NCI-H510A treated with DMSO at 0.1 percent for 48 hours (cell line): Measurements from ENCODE around the gene WLS.
"Not testable (repeated sequence)": the region's sequence is repeated elsewhere in the genome, so short reads cannot be mapped to it uniquely, and the experiment has no call there.

ENCODE experiments used
- DNase-seq: peaks from one replicate; lab custom pipeline; 2025; lab: John Stamatoyannopoulos, UW

Gene WLS

DNA sequence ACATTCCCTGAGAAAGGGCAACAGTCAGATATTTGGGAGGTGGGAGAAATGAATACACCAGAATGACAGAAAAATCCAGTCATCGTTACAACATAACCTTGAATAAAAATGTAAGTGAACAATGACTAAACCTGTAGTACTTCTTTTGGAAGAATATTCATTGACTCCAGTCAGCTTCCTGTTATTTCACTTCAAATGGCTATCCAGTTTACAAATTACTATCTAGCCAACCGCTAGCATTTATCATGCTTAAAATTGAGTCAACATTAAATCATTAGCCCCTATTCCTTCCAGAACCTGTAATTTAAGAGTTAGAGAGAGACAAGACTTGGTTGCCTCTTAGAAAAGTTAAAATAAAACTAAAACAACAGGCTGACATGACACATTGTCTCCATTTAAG, 33.6 kb downstream of the WLS start:
- DNase-seq, result peak; percentile 63

DNA sequence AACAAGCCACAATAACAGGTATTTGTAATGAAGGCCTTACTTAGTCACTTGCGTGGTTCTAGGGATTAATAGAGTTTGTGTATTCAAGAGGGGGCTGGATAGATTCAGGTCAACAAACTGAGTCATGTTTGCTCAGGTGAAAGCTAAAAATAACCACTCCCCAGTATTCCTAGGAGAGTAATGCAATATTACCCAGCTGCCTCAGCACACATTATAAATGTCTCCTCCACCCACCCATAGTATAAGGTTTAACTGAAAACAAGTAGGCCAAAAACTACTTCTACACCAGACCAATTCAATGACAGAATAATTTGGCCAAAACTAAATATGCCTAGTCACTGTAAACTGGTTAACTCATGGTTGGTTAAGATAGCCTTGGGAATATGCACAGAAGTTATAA, 34.4 kb downstream of the WLS start:
- peak; percentile 98 for DNase-seq

DNA sequence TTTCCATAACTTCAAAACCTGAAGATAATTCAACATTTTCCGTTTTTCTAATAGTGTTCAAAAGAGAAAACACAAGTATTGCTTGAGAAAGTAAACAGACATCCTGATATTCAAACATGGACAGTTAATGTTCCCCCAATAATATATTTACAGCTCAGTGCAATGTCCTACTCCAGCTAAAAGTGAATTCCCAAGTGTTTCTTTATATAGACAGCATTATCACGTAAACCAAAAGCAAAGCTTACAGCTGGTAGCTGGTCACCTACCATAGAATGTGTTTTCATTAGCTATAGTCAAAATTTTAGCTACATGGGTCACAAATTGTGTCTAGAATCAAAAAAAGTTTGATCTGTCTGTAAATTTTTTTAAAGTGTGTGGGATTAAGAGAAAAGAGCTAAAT, 34.9 kb downstream of the WLS start:
- DNase-seq, result peak; percentile 97

DNA sequence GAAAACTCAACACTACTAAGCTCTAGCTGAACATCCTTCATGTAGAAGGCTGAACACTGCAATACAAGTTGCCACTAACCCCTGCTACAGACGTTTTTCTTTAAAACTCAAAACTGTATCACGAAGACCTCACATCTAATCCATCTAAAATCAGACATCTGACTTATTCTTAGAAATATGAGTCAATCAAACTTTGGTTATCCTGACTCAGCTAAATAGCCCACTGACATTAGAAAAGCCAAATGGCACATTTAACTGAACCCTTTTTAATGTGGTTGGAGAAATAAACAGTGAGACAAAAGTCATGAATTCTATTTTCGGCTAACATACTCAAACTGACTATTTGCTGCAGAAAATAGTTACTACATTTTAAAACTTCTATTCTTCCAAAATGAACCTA, 35.6 kb downstream of the WLS start:
- peak; percentile 59 for DNase-seq

DNA sequence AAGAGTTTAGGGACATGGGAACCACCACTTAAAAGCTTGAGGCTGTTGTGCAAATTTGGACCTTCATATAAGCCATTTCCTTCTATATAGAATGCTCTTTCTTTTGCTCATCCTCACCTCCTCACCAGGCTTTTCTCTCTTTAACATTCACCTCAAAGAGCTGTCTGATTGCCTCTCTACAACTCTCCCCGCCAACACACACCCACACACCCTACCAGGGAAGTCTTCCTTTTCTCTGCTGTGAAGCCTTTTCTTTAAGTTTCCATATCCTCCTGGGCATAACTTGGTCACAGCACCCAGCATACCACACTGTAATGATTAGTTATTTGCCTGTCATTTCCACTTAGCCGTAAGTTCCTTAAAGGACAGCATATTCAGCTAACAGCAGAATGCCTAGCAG, 40.6 kb downstream of the WLS start:
- DNase-seq, result no peak

DNA sequence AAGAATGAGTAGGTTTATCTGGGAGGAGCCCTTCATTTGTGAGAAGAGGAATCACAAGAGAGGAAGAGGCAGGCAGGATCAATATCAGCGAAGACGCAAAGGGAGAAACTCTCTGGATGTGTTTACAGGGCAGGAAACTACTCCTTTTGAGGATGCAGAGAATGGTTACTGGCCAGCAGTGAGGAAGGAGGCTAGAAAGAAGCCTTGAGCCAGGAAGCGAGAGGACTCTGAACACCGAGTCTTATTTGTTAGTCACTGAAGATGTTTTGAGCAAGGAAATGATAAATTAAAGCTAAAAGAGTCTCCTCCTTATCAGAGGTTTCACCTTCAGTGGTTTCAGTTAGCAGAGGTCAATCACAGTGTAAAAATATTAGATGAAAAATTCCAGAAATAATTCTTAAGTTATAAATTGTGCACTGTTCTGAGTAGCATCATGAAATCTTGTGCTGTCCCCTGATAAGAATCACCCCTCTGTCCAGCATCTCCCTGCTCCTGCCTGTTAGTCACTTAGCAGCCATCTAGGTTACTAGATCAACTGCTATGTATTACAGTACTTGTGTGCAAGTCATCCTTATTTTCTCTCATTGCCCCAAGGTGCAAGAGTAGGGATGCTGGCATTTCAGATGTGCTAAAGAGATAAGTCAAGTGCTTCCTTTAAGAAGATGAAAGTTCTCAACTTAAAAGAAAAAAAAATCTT, 43.5 kb downstream of the WLS start:
- DNase-seq, result no peak

DNA sequence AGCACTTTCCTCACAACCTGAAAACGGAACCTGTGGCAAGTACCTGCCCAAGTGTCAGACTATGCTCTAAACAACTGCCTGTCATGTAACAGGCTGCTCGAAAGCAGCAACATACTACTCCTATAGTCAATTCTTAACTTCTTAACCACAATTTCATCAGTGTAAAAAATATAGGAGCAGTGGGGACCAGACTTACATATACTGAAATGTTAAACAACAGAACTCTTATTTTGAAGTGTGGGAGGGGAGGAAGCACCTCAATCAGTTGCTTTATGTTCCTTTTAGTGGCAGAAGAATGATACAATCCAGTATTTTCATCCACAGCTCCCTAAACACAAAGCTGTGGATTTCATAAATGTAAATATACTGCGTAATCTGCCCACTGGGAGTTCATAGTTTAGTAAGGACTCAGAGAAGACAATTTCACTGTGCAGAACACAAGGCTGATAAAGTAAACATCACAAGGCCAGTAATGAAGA, 44.2 kb downstream of the WLS start:
- no peak for DNase-seq

DNA sequence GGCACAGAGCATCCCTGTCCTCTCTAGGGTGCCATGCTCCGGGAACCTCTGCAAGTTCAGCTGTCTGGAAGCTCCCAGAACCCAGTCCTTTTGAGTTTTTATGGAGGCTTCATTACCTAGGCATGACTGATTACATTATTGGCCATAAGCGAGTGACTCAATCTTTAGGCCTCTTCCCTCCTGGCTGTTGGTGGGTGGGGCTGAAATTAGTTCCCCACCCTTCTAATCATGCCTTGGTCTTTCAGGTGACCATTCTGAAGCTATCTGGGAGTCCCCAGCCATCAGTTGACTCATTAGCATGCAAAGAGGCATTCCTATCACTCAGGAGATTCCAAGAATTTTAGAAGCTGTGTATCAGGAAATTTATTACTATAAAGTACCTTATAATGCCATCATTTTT, 46.6 kb downstream of the WLS start:
- no peak for DNase-seq

DNA sequence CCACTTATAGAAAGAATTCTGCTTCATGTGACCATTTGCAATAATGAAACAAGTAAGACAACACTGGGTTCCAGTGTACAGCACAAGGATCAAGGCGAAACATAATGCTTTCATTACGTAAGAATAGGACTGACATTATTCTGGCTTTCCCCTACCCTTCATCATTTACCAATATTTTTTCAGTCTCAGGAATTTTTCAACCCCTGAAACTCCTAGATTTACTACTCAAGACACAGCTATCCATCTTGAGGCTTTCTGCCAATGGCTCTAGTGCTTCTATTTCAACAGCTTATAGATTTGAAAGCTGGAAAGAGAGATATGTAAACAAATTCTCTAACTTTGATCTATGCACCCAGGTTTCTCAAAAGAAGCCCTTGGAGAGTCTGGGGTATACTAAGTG, 48.4 kb downstream of the WLS start:
- DNase-seq, result no peak

DNA sequence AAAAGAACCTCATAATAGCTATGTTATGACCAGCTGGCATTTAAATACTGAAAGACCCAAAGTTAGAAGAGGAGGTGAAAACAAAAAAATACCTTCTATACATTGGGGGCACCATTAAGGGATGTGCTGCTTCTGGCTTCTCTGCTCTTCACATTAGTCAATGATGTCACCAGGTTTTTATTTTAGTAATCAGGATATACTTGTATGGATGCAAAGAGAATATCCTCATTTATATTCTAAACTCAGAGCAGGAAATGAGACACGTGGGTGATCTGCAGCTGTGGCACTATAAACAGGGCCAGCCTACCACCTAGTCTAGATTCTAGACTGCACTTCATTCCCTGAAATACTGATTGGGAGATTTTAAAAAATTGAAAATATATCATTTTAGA, 51.2 kb downstream of the WLS start:
- no peak for DNase-seq

DNA sequence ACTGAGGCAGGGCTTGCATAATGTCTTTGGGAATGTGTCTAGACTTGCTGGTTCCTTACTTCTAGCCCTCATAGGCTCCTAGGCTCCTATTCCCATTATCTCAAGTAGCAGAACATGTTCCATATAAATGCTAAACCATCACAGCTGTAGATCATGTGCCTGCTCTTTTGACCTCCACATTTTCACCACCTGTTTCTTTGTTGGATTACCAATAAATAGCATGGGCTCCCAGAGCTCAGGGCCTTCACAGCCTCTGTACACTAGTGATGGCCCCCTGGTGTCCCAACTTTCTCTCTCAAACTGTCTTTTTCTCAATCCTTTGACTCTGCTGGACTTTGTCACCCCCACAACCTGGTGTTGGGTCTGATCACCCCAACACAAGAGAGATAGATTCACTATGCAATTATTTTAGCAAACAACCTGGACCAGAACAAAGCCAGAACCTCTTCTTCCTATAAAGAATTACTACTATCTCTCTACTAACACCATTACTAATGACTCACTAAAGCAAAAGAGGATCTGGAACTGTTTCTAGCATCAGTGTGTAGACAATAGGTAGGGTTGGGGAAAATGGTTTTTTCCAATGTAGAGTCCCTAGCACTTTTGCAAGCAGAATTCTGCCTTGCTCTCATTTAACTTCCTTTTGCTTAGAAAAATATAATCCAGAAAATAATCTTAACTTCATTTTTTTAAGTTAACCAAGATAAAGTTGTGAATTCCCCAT, 51.7 kb downstream of the WLS start:
- DNase-seq, result no peak

DNA sequence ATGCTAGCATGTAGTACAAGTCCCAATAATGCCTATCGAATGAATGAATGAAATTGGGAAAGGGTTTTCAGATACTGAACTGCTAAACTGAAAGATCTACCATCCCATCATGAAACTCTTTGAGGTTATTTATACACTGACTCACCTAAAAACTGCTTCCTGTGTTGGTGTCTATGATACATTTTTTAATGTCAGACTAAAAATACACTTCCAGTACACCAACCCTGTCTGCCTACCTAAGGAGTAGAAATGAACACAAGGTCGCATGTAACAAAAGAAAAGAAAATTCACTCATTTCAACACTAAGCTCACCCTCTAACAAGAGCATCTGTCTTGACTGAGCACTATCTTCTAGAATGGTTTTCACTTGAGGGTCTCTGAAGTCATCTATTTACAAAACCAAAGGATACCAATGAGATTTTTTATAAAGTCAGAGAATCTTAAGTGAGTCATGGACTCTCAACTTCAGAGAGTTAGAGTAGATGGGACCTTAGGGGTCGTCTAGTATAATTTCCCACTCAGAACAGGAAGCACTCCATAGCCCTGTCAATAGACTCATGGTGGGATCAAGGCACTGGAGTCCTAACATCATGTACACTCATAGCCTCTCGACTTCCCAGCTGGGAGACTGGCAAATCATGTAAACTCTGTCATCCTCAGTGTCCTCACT, 53.4 kb downstream of the WLS start:
- DNase-seq, result no peak

DNA sequence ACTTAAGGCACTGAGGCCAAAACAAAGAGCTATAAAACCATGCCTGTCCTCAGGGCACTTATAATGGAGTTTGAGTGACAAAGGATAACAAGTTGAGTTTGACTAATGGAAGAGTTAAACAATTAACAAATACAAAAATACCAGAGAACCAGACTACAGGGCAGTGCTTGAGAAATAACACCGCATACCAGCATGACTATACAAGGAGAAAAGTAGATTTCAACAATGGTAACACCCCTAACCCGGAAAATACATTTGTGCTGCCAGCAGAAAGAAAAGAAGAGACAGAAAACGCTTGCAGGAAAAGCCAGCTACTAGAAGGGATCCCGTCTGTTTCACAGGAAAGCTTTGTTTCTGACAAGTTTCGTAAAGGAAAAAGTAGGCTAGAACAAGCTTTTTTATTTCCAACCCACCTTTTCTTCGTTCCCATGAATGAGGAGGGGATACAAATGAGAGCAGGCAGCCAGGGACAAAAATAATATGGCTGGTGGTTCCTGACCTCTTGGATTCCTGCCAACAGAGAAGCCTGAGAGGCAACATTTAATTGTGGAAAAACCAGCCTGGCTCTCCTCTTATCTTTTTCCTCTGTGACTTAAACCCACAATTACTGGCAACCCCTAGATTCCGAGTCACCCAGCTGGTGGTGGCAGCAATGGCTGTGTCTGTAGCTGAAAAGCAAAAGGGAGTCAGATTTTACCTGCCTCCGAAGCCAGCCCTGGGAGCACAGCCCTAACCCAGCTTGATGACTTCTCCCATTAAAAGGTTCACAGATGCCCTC, 56.5 kb downstream of the WLS start:
- peak; percentile 91 for DNase-seq

DNA sequence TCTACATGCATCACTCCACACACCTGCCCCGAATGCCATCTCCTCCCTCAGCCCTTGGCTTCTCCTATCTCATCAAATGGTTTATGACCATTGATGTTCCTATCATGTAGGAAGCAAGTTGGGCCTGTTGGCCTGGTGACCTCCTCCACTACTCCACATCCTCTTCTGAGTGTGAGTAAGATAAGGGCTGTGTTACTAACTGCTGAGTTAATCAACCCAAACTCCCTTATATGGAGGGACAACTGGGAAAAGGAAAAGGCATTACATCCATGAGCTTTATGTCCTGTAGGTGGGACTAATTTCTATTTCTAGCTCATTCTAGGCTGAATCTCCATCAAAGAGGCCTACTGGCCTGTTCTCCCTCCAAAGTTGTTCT, 57.6 kb downstream of the WLS start:
- peak; percentile 41 for DNase-seq

DNA sequence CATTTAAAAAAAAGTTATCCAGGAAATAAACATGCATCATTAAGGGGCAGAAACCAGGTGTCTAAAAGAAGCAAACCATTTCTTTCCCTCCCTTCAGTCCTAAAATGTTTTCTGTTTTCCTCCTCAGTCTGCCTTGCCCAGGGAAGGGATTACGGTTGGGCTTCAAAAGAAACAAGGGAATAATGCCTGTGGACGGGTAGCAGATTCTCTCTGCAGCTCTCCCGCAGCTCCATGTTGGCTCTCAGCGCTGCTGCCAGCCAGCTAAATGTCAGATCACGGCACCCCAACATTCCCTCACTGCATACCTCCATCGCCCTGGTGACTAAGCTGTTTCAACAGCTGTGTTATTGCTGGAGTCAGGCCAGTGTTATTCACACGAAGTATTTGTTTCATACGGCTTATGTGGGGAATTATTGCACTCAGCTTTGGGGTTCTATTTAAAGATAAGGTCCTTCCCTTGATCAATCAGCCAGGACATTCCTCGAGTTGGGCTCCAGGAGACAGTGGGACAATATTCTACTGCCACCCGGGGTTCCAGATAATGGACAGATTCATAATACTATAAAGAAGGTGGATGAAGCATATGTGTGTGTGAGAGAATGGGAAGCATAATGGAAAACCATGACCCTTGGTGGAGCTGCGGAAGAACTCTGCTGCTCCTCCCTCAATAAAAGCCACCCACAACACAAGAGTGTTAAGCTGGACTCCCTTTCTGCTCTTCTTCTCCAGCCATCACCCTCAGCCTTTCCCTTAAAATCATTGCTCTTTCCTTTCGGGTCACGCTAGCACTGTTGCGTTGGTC, 58.2 kb downstream of the WLS start:
- peak; percentile 35 for DNase-seq

DNA sequence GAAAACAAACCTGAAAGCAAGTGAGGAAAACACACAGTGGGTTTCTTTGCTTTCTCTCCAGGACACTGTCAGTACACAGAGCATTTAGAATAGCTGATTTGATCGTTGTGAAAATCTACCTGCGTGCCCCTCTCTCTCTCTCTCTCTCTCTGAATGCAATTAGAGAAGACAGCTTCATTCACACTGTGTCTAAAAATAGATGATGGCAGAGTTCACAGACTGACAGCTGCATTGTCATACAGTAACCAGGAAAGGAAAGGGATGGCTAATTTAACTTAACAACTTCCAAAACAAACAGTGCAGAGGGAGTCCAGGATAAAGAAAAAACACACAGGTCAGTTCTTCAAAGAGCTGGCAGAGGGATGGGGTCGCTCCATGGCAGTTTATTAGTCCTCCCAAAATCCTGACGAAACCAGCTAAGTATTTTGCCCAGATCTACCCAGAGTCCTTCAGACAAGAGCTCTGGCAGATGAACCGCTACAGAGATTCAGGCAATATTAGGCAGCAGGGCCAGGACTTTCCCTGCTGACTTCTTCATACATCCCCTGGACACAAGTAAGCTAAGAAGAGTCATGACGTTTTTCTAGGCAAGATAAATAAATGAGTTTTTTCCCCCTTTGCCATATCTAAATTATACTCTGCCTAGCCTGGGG, 58.9 kb downstream of the WLS start:
- peak; percentile 90 for DNase-seq

DNA sequence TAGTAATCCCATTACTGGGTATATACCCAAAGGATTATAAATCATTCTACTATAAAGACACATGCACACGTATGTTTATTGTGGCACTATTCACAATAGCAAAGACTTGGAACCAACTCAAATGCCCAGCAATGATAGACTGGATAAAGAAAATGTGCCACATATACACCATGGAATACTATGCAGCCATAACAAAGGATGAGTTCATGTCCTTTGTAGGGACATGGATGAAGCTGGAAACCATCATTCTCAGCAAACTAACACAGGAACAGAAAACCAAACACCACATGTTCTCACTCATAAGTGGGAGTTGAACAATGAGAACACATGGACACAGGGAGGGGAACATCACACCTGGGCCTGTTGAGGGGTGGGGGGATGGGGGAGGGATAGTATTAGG, 60.5 kb downstream of the WLS start:
- not testable (repeated sequence) for DNase-seq

DNA sequence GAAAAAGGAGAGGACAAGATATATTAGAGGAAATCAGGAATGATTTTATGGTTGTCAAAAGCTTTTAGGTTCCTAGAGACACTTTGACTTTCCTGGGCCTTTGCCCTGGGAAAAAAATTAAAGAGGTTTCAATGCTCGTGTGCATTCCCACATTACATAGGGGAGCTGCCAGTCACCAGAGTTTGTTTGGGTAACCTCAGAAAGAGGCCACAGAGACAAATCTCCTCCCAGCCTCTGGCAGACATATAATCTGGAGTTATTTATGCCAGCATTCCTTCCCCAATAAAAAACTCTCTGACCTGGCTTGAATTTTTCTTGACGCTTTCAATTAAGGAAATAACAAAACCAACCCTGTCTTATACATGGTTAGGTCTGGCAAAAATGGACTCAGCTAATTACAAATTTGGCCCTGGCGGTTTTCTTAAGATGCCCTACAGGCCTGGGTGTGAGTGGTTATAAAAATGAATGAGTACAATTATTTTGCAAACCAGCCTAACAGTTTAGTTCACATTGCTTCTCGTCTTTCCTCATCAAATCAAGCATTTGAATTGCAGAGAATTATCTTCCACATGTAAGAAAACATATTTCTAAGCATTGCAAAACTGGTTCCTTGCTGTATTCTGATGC, 63.7 kb downstream of the WLS start:
- no peak for DNase-seq

DNA sequence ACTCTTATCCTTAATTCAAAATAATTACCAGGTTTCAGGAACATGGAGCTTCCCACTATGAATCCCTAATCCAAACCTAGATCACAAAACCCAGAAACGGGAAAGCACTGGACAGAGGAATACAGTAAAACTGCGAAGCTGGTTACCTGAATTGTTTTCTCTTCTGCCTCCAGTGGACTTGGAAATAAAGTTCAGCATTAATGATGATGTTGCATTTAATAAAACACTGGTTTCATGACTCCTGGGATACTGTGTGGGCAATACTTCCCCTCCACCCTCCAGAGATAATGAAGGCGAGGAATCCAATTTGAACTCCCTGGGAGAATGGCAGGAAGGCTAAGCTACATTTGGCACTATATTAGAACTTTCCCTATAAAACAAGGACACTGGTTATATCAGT, 65.1 kb downstream of the WLS start:
- DNase-seq, result no peak

DNA sequence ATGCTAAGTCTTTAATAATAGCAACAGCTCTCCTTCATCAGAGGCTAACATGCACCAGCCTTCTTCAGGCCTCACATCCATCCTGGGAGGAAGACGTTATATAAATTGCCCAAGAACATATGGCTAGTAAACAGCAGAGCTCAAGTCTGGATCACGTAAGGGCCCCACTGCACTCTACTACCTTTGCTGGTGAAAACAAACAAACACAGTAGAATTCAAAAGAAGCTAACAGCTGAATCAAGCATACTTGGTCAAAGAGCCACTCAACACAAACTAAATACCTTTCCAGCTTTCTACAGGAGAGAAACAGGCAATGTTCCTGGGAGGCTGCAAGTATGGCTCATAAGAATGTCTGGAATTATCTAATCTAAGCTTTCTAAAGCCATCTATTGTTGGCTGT, 66.0 kb downstream of the WLS start:
- DNase-seq, result peak; percentile 66

DNA sequence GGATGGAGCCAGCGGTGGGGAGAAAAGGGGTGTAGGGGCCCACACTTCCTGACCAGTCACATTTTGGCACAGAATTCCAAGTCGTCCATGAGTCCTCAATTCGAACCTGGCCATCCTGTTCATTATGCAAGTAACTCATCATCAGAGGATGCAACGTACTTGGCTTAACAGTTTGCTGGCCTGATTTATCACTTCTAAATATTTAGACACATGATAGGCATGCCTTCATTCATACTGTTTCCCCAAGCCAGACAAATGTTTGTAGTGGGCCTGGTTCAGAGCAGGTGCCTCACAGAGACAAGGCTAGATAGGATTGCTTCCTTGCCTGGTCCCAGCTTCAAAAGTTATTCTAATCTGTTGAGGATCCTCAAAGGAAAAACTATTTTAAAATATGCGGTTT, 66.7 kb downstream of the WLS start:
- no peak for DNase-seq
